HEK293T (cell line): Measurements from ENCODE around the gene OR4F15.
"Not testable (repeated sequence)": the region's sequence is repeated elsewhere in the genome, so short reads cannot be mapped to it uniquely, and the experiment has no call there.

ENCODE experiments used
- ARNT ChIP-seq: fragments of 450-650 bp; IDR thresholded peaks from 2 replicates; pipeline ENCODE4 v1.6.1; 2017; ENCODE audit warnings: mild to moderate bottlenecking
- BHLHE40 ChIP-seq: fragments of 450-650 bp; IDR thresholded peaks from 2 replicates; pipeline ENCODE4 v1.6.1; 2016; ENCODE audit warnings: mild to moderate bottlenecking, moderate library complexity, borderline replicate concordance
- CTBP1 ChIP-seq: fragments of 450-650 bp; IDR thresholded peaks from 2 replicates; pipeline ENCODE4 v1.6.1; 2016; ENCODE audit warnings: borderline replicate concordance
- ELF4 ChIP-seq: fragments of 450-650 bp; IDR thresholded peaks from 2 replicates; pipeline ENCODE4 v1.6.1; 2017; ENCODE audit warnings: antibody characterized with exemption
- FOXA1 ChIP-seq: fragments of 450-650 bp; IDR thresholded peaks from 2 replicates; pipeline ENCODE4 v1.6.1; 2016; ENCODE audit warnings: mild to moderate bottlenecking
- FOXK2 ChIP-seq: fragments of 450-650 bp; IDR thresholded peaks from 2 replicates; pipeline ENCODE4 v1.6.1; 2016; ENCODE audit warnings: mild to moderate bottlenecking
- FOXM1 ChIP-seq: fragments of 450-650 bp; IDR thresholded peaks from 2 replicates; pipeline ENCODE4 v1.6.1; 2017; ENCODE audit warnings: mild to moderate bottlenecking, borderline replicate concordance
- HDGF ChIP-seq: fragments of 450-650 bp; IDR thresholded peaks from 2 replicates; pipeline ENCODE4 v1.6.1; 2017; ENCODE audit warnings: antibody characterized with exemption, borderline replicate concordance
- LEF1 ChIP-seq: fragments of 450-650 bp; IDR thresholded peaks from 2 replicates; pipeline ENCODE4 v1.6.1; 2017; ENCODE audit warnings: mild to moderate bottlenecking, borderline replicate concordance
- PKNOX1 ChIP-seq: fragments of 450-650 bp; IDR thresholded peaks from 2 replicates; pipeline ENCODE4 v1.6.1; 2016
- SP1 ChIP-seq: fragments of 450-650 bp; IDR thresholded peaks from 2 replicates; pipeline ENCODE4 v1.6.1; 2017
- SUZ12 ChIP-seq: fragments of 450-650 bp; IDR thresholded peaks from 2 replicates; pipeline ENCODE4 v1.6.1; 2016; ENCODE audit warnings: mild to moderate bottlenecking
- TARDBP ChIP-seq: fragments of 450-650 bp; IDR thresholded peaks from 2 replicates; pipeline ENCODE4 v1.6.1; 2016
- ZNF384 ChIP-seq: fragments of 450-650 bp; IDR thresholded peaks from 2 replicates; pipeline ENCODE4 v1.6.1; 2016

- not testable (repeated sequence) for TF ChIP-seq SUZ12, FOXK2, ZNF384, SP1, BHLHE40, FOXA1, LEF1, FOXM1, TARDBP, ELF4, ARNT, PKNOX1, HDGF, CTBP1
These were observed 33.4 kb upstream of the OR4F15 start for GRCh38 chr15:101778576-101778975.
